H1 (cell line): ENCODE measurements around the gene MEGF11. TPM values are rescaled to one million over a fixed set of nuclear protein-coding genes. Genes with fewer than 3 reads are reported as not detected.

ENCODE experiments used
- CTCF ChIA-PET: fragments of 300-600 bp; sonication (Branson Sonifier 250); formaldehyde crosslinking; loops from one replicate; lab custom pipeline; 2021; ENCODE audit not compliant: partially characterized antibody; lab: Charles Lee
- POLR2A ChIA-PET: fragments of 300-600 bp; sonication (Branson Sonifier 250); formaldehyde crosslinking; loops from one replicate; lab custom pipeline; 2021; ENCODE audit warnings: inconsistent platforms; ENCODE audit not compliant: partially characterized antibody; lab: Charles Lee
- DNase-seq, 2 experiments: peaks; one replicate each; pipeline versions ENCODE4 v3.0.0 to v3.0.0-alpha.2; 2010 to 2022; ENCODE audit warnings: low spot score in 2 of 2, low read depth in 1 of 2, mixed read lengths in 1 of 2
- FAIRE-seq: peaks from 2 replicates; lab custom pipeline; 2011; peaks lifted over from hg19 to GRCh38; lab: Jason Lieb, UNC
- H2AFZ ChIP-seq: 2 replicates; pipeline ENCODE4 v1.8.1; 2012; ENCODE audit warnings: low read length, inconsistent platforms
- H2AK5ac ChIP-seq: 2 replicates; pipeline ENCODE4 v1.6.1; 2013; ENCODE audit warnings: low read depth, low read length
- H2BK120ac ChIP-seq: replicated peaks from 2 replicates; pipeline ENCODE3; 2013; ENCODE audit warnings: low read depth, low read length, inconsistent platforms
- H2BK12ac ChIP-seq: 2 replicates; pipeline ENCODE4 v1.6.1; 2013; ENCODE audit warnings: low read depth, low read length
- H2BK15ac ChIP-seq: 2 replicates; pipeline ENCODE4 v1.6.1; 2013; ENCODE audit warnings: low read length
- H2BK20ac ChIP-seq: 2 replicates; pipeline ENCODE4 v1.6.1; 2013; ENCODE audit warnings: low read length
- H2BK5ac ChIP-seq: 2 replicates; pipeline ENCODE4 v1.6.1; 2013; ENCODE audit warnings: low read depth, low read length
- H3K14ac ChIP-seq: 2 replicates; pipeline ENCODE4 v1.6.1; 2013; ENCODE audit warnings: inconsistent platforms; ENCODE audit not compliant: insufficient read length
- H3K18ac ChIP-seq: 2 replicates; pipeline ENCODE4 v1.6.1; 2013; ENCODE audit warnings: low read length; ENCODE audit errors: extremely low read depth
- H3K23ac ChIP-seq: 2 replicates; pipeline ENCODE4 v1.6.1; 2013; ENCODE audit warnings: inconsistent platforms; ENCODE audit not compliant: insufficient read length
- H3K23me2 ChIP-seq: 2 replicates; pipeline ENCODE4 v1.6.1; 2013; ENCODE audit warnings: low read depth, low read length
- H3K27ac ChIP-seq: 2 replicates; pipeline ENCODE4 v1.6.1; 2011; ENCODE audit warnings: low read depth, low read length, inconsistent platforms
- H3K27me3 ChIP-seq, 4 experiments: replicated peaks in 1 of 4; 1 replicate in 1 of 4; 2 replicates in 3 of 4; pipeline versions ENCODE4 v1.6.1 to v1.8.1; 2011 to 2013; ENCODE audit warnings: low read length in 3 of 4, mild to moderate bottlenecking in 3 of 4, inconsistent platforms in 2 of 4, mixed read lengths in 2 of 4, moderate library complexity in 1 of 4; ENCODE audit not compliant: control insufficient read depth in 3 of 4, insufficient read depth in 3 of 4; ENCODE audit errors: extremely low read depth in 1 of 4
- H3K36me3 ChIP-seq, 4 experiments: 2 replicates each; pipeline versions ENCODE4 v1.6.1 to v1.8.1; 2011 to 2013; ENCODE audit warnings: mild to moderate bottlenecking in 4 of 4, low read length in 3 of 4, moderate library complexity in 2 of 4, control low read depth in 1 of 4, inconsistent platforms in 1 of 4; ENCODE audit not compliant: insufficient read depth in 4 of 4, control insufficient read depth in 2 of 4
- H3K4ac ChIP-seq: replicated peaks from 2 replicates; pipeline ENCODE3; 2013; ENCODE audit warnings: low read length, low read depth, mixed read lengths, inconsistent platforms; ENCODE audit not compliant: insufficient read length
- H3K4me1 ChIP-seq, 4 experiments: replicated peaks in 1 of 4; 1 replicate in 1 of 4; 2 replicates in 3 of 4; pipeline versions ENCODE4 v1.6.1 to v1.8.1; 2011 to 2013; ENCODE audit warnings: low read length in 3 of 4, inconsistent platforms in 2 of 4, mixed read lengths in 1 of 4; ENCODE audit not compliant: insufficient read depth in 4 of 4, control insufficient read depth in 3 of 4
- H3K4me2 ChIP-seq, 2 experiments: 2 replicates each; pipeline versions ENCODE4 v1.6.1 to v1.8.1; 2011 to 2013; ENCODE audit warnings: low read depth in 2 of 2, low read length in 2 of 2, control low read depth in 1 of 2, inconsistent platforms in 1 of 2, mild to moderate bottlenecking in 1 of 2; ENCODE audit not compliant: insufficient read depth in 1 of 2
- H3K4me3 ChIP-seq, 4 experiments: fragments of 200-600, 300-600 bp in 1 of 4; sonication (generic), shearing (Covaris generic), sonication (Bioruptor Twin) in 1 of 4; 2 replicates each; pipeline versions ENCODE4 v1.5.1 to v1.8.1; 2011 to 2016; ENCODE audit warnings: low read length in 4 of 4, low read depth in 3 of 4, control low read depth in 2 of 4, inconsistent platforms in 2 of 4, mild to moderate bottlenecking in 2 of 4, mixed read lengths in 1 of 4, moderate library complexity in 1 of 4; ENCODE audit not compliant: insufficient read depth in 2 of 4; ENCODE audit errors: extremely low read depth in 1 of 4
- H3K56ac ChIP-seq: replicated peaks from 2 replicates; pipeline ENCODE3; 2013; ENCODE audit warnings: low read depth, mild to moderate bottlenecking, mixed read lengths, low read length, inconsistent platforms; ENCODE audit not compliant: insufficient read length
- H3K79me1 ChIP-seq: 2 replicates; pipeline ENCODE4 v1.6.1; 2013; ENCODE audit warnings: low read depth, low read length, control low read depth
- H3K79me2 ChIP-seq, 2 experiments: 2 replicates each; pipeline versions ENCODE4 v1.6.1 to v1.8.1; 2012 to 2013; ENCODE audit warnings: low read length in 2 of 2, mild to moderate bottlenecking in 2 of 2, inconsistent platforms in 1 of 2; ENCODE audit not compliant: insufficient read depth in 2 of 2, control insufficient read depth in 1 of 2
- H3K9ac ChIP-seq, 4 experiments: replicated peaks in 1 of 4; 1 replicate in 1 of 4; 2 replicates in 3 of 4; pipeline versions ENCODE4 v1.6.1 to v1.8.1; 2011 to 2013; ENCODE audit warnings: low read depth in 3 of 4, low read length in 3 of 4, control low read depth in 2 of 4, mild to moderate bottlenecking in 2 of 4, moderate library complexity in 2 of 4, inconsistent platforms in 1 of 4; ENCODE audit errors: extremely low read depth in 1 of 4
- H3K9me3 ChIP-seq, 2 experiments: 2 replicates each; pipeline versions ENCODE4 v1.6.1 to v1.8.1; 2012 to 2013; ENCODE audit warnings: mild to moderate bottlenecking in 2 of 2, moderate library complexity in 2 of 2, control low read depth in 1 of 2, inconsistent platforms in 1 of 2, low read depth in 1 of 2, low read length in 1 of 2, mixed read lengths in 1 of 2; ENCODE audit not compliant: insufficient read depth in 2 of 2
- H4K20me1 ChIP-seq, 2 experiments: replicated peaks in 1 of 2; 2 replicates each; pipeline versions ENCODE3 to v1.8.1; 2011 to 2013; ENCODE audit warnings: inconsistent platforms in 2 of 2, low read length in 2 of 2, mild to moderate bottlenecking in 1 of 2; ENCODE audit not compliant: insufficient read depth in 2 of 2, control insufficient read depth in 1 of 2
- H4K5ac ChIP-seq: 2 replicates; pipeline ENCODE4 v1.6.1; 2013; ENCODE audit warnings: low read length, low read depth, mixed read lengths, inconsistent platforms; ENCODE audit not compliant: insufficient read length
- H4K8ac ChIP-seq: 2 replicates; pipeline ENCODE4 v1.8.0; 2013; ENCODE audit warnings: mild to moderate bottlenecking, moderate library complexity, low read length, inconsistent platforms; ENCODE audit not compliant: insufficient read depth; ENCODE audit errors: extremely low read depth
- H4K91ac ChIP-seq: replicated peaks from 2 replicates; pipeline ENCODE3; 2013; ENCODE audit warnings: low read length, mixed read lengths, inconsistent platforms; ENCODE audit not compliant: insufficient read length
- ATF2 ChIP-seq: IDR thresholded peaks from 2 replicates; pipeline ENCODE4 v1.6.1; 2012; ENCODE audit warnings: low read length, inconsistent platforms
- CREB1 ChIP-seq: IDR thresholded peaks from 2 replicates; pipeline ENCODE4 v1.6.1; 2012; ENCODE audit warnings: inconsistent platforms
- CTBP2 ChIP-seq: IDR thresholded peaks from 2 replicates; pipeline ENCODE4 v1.7.0; 2011; ENCODE audit warnings: borderline replicate concordance, mild to moderate bottlenecking, moderate library complexity, mixed read lengths, low read length; ENCODE audit not compliant: insufficient read depth, insufficient read length
- E2F6 ChIP-seq: IDR thresholded peaks from 2 replicates; pipeline ENCODE4 v1.6.1; 2012; ENCODE audit warnings: inconsistent platforms
- EZH2 ChIP-seq: fragments of 200-600 bp; sonication (generic); IDR thresholded peaks from 2 replicates; pipeline ENCODE4 v1.7.1; 2012; ENCODE audit warnings: low read depth, mild to moderate bottlenecking, moderate library complexity, low read length, inconsistent platforms; ENCODE audit not compliant: severe bottlenecking
- FOSL1 ChIP-seq: IDR thresholded peaks from 2 replicates; pipeline ENCODE4 v1.6.1; 2011; ENCODE audit warnings: mild to moderate bottlenecking, low read depth, low read length, moderate library complexity; ENCODE audit not compliant: insufficient read depth
- HDAC2 ChIP-seq, 2 experiments: fragments of 300-600 bp in 1 of 2; sonication (generic) in 1 of 2; IDR thresholded peaks; 2 replicates each; pipeline ENCODE4 v1.6.1; 2011 to 2012; ENCODE audit warnings: low read depth in 2 of 2, low read length in 2 of 2, mild to moderate bottlenecking in 2 of 2, moderate library complexity in 2 of 2, borderline replicate concordance in 1 of 2, inconsistent platforms in 1 of 2
- MAX ChIP-seq: IDR thresholded peaks from 2 replicates; pipeline ENCODE4 v1.6.1; 2012; ENCODE audit warnings: inconsistent platforms
- TCF12 ChIP-seq: IDR thresholded peaks from 2 replicates; pipeline ENCODE4 v1.6.1; 2011; ENCODE audit warnings: low read depth, mild to moderate bottlenecking, low read length
- WGBS, 2 experiments: shearing (Covaris generic) in 1 of 2; methylation state at CpG; one replicate each; pipeline versions ENCODE4 v1.1.6 to v1.1.7; 2013 to 2015; ENCODE audit warnings: low lambda C conversion rate in 2 of 2, mixed read lengths in 2 of 2, inconsistent platforms in 1 of 2, low coverage in 1 of 2, missing lambda C conversion rate in 1 of 2; ENCODE audit not compliant: insufficient replicate concordance in 2 of 2, insufficient coverage in 1 of 2, insufficient read length in 1 of 2; ENCODE audit errors: extremely low coverage in 1 of 2, missing lambda C conversion rate in 1 of 2; 5-methylcytosine and 5-hydroxymethylcytosine counted together
- polyA plus RNA-seq, 7 experiments: library from polyadenylated mRNA; depleted of rRNA in 3 of 7; stranded (reverse) in 5 of 7; unstranded in 2 of 7; fragments of >200 nt in 5 of 7; fragments of 200-250 nt in 2 of 7; gene quantifications; 1 replicate in 5 of 7; 2 replicates in 1 of 7; 4 replicates in 1 of 7; pipeline versions ENCODE4 v1.2.1 to v1.2.3, GENCODE V29; 2011 to 2013; ENCODE audit warnings: missing spikeins in 2 of 7, mixed read lengths in 2 of 7
- total RNA-seq: library from RNA; stranded (reverse); fragmentation: NEBNext Ultra II Directional; extraction: Animal tissue kit (Norgen Biotek cat#: 25700); gene quantifications from 2 replicates; pipeline ENCODE4 v1.2.1, GENCODE V29; 2021

Gene MEGF11
- total and polyA plus RNA-seq, 2 of the 8 experiments (the other 6 are each of a cell fraction or from before 2014, with no cell fraction given), result 4.4 to 4.8 TPM

- Histone ChIP-seq H2AK5ac (no peak overlapping the region), H3K4me1 (peaks cover 0 to 5% (median 3%) of the 10 kb centered on the region in 4 experiments; a peak in 2 of 7 replicates), H3K36me3 (no peaks in the 10 kb centered on the region), H3K27ac (no peak overlapping the region), H2BK120ac (no peak overlapping the region), H4K91ac (no peak overlapping the region), H3K4me3 (no peak overlapping the region), H4K20me1 (no peaks in the 10 kb centered on the region), H3K4ac (no peak overlapping the region), H3K27me3 (no peaks in the 10 kb centered on the region), H2BK5ac (no peak overlapping the region), H4K8ac (no peak overlapping the region), H3K23ac (no peak overlapping the region), H3K9me3 (no peaks in the 10 kb centered on the region), H3K56ac (no peak overlapping the region), H3K4me2 (no peak overlapping the region), H2BK20ac (no peak overlapping the region), H3K79me1 (no peaks in the 10 kb centered on the region), H4K5ac (no peak overlapping the region), H3K23me2 (no peaks in the 10 kb centered on the region), H3K18ac (no peak overlapping the region), H3K9ac (no peak overlapping the region), H2BK12ac (no peak overlapping the region), H3K79me2 (no peaks in the 10 kb centered on the region), H3K14ac (no peak overlapping the region), H2BK15ac (0 out of 2 replicates have a peak overlapping the region, but pooled peaks have one; percentile 3), H2AFZ (no peak overlapping the region)
- CTCF ChIA-PET, result interaction anchor here (1.0 to 1.5 kb wide), 3 partner anchors 9 to 126 kb away, joined by 3 to 4 read pairs (median 3); no protein-coding TSS in a partner anchor
- DNase-seq (no peak), FAIRE-seq (no peak)
- POLR2A ChIA-PET, result interaction anchor here (0.6 kb wide), 1 partner anchor 11 kb away, joined by 4 read pairs; no protein-coding TSS in a partner anchor
- WGBS, 2 experiments, result 88% methylated on average over 10 of the region's 10 CpGs; no CpG with 5 or more reads in 1 of the 2 experiments
- TF ChIP-seq MAX (no peak), EZH2 (no peak), CREB1 (no peak), TCF12 (no peak), ATF2 (no peak), HDAC2 (IDR thresholded peaks at IDR 0.05; ENCODE audit: borderline replicate concordance in 1 of 2, low read depth in 2 of 2, low read length in 2 of 2) (no peak), E2F6 (no peak), CTBP2 (no peak), FOSL1 (no peak)
Measured at GRCh38 chr15:66138096-66138783, 115.3 kb downstream of the MEGF11 start.
